ENCODE data around the gene ACP6.
A peak's percentile ranks its signal among the peaks of the same experiment; 100 is the strongest.
"Not testable (repeated sequence)": the region's sequence is repeated elsewhere in the genome, so short reads cannot be mapped to it uniquely, and the experiment has no call there.

The ACP6 gene

DNA sequence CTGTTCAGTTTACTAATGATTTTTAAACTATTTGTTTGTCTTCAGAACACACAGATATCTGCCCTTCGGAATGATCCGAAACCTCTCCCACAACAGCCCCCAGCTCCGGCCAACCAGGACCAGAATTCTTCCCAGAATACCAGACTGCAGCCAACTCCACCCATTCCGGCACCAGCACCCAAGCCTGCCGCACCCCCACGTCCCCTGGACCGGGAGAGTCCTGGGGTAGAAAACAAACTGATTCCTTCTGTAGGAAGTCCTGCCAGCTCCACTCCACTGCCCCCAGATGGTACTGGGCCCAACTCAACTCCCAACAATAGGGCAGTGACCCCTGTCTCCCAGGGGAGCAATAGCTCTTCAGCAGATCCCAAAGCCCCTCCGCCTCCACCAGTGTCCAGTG lies 51.6 kb downstream of the ACP6 start:
- DNase-seq: no peak

DNA sequence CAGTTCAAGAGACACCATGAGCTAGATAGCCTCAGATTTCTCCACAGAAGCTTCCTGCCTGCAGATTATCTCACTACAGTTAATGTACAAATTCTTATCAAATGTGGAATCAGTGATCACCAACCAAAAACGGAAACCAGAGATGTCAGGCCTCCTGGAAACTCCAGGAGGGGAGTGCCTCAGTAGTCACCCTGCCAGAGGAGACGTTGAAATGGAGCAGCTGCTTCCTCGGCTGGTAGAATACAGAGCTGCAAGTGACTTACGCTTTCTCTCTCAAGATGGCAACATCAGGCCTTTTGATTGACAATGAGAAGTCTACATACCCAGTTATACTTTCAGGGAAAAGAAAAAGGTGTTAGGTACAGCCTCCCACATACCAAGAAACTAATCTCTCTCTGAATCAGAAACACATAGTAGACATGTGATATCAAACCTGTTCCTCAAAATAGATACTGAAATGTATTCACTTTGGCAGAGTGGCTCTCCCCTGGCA lies 52.2 kb downstream of the ACP6 start:
- DNase-seq: peak; percentile 56

DNA sequence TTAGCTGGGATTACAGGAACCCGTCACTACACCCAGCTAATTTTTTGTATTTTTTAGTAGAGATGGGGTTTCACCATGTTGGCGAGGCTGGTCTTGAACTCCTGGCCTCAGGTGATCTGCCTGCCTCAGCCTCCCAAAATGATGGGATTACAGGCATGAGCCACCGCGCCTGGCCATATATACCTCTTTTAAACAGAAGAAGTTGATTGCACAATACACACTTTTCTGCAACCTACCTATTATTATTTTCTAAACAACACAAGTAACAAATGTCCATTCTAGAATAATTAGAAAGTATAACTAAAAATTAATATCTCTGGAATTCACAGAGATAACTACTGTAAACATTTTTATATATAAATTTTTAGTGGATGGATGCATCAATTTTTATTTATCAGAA lies 55.4 kb downstream of the ACP6 start:
- not testable (repeated sequence) for DNase-seq

DNA sequence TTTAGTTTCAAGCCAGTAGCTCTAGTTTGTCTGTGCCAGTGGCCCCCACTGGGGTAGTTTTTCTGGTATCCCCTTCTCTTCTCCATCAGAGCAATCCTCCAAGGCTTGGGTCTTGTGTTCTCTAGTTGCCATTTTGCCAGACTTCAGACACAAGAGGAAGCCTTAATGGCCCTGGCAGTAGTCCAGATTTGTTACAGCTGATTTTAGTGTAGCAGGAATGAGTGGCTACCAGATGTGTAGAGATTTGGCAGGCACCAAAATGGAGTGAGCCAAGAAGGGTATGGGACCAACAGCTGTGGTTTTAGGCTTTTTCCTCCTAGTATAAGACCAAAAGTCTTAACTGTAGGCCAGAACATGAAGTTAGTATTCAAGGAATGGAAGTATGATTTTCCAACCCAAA lies 56.8 kb downstream of the ACP6 start:
- no peak for DNase-seq

DNA sequence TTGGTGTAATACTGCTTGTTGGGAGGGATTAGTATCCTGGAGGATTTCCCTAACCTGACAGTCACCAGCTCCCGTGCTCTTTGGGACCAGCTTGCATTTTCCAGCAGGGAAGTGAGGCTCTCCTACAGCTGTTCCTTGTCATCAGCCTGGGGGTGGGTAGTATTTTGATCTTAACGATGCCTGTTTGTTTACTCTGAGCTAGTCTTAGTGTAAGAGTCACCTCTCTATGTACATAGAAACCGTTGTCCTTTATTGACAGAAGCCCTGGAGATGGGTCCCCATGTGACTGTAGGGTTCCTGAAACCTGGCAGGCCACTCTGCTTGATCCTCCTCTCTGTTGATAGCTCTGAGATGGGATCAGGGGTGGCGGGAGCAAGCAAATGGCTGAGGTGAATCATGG lies 58.0 kb downstream of the ACP6 start:
- DNase-seq: no peak

DNA sequence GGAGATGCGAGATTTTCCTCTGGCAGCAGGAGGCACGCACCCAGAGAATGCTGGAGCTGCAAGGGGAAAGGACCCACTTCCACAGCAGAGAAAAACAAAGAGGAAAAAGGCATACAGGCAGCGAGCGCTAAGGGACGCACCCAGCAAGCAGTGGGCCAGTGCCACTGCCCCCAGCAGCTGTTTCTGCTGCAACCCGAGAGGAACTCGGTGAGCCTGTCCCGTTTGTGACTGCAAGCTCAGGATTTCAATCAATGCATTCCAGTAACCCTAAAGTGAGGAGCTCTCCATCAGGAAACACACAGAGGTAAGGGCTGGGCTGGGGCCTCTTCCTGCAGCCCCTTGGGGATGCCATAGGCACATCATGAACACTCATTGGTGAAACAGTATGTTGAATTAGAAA lies 58.7 kb downstream of the ACP6 start:
- DNase-seq: no peak

DNA sequence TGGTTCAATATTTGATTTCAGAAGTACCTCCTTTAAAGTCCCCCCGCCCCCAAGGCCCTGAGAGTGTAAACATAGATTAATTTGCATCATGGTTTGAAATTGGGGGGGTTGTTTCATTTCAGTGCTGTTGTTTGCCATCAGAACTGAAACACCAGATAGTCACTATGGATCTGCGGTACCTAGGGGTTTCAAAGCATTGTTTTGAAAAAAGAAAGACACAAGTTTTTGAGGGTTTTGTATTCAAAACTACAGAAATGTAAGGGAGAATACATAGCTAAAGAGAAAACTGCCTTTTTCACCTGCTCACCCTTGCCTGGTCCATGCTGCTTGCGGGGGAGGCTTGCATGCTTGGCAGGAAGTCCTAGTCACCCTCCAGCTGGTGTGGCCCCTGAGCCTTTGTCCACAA lies 59.3 kb downstream of the ACP6 start:
- DNase-seq: no peak

DNA sequence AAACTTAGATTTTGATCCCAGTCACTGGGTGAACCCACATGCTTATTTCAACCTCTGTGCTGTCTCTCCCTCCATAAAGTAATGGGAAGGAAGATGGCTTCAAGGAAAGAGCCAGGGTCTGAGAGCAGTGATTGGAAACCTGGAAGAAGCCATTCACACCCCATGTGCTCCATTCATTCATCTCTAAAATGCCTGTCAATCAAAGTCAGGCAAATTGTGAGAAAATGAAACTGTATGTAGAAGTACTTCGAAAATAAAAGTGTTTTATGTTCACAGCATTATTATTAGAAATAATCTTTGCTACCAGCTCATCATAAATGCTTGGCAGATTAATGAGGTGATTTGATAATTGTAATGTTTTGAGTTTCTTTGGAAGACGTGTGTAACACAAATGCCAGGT lies 61.0 kb downstream of the ACP6 start:
- no peak for DNase-seq

DNA sequence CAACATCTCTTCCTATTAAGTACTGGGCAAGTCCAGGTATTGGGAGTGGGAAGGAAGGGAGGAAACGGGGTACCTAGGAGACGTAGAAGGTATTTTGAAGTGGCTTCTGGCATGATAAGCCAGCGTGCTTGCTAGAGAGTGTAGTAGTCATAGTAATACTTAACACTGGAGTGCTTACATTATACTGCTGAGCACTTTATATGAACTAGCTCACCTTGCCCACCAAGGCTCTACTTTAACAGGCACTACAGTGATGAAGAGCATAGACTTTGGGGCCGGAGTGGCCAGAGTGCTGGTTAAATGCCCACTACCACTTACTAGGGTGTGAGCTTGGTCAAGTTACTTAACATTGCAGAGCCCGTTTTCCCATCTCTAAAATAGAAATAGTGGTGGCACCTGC lies 61.7 kb downstream of the ACP6 start:
- no peak for DNase-seq

DNA sequence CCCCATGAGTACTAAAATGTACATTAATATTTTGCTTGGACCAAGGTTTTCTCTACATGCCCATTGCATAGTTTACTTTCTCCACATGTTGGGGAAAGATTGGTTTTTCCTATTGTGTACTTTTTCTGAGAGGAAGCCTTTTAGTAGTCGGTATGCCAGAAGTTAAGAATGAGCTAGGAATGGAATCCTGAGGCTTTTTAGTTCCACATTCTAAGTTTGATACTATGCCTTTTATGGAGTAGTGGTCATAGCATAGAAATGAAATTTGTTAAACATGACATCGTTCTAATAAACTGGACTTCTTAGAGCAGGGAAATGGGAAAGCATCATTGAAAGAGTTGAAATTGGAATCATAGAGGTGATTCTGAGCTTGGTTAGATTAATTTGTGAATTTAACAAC lies 64.7 kb downstream of the ACP6 start:
- DNase-seq: no peak

DNA sequence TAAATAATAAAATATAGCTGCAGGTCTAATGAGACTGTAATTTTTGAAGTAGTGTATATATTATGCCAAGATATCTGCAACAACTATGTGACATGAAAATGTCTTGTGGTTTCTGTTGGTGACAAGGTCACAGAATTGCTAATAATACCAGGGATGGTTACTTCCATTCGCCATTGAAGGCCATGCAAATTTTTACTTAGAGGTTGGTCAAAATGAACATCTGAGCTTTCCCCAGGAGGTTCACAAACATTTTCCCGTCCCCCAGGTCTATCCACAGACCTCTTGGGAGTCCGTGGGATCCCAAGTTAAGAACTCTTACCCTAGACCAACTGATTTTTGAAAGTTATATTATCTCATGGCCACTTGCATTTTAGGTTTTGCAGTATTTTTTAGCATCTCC lies 66.3 kb downstream of the ACP6 start:
- DNase-seq: no peak

DNA sequence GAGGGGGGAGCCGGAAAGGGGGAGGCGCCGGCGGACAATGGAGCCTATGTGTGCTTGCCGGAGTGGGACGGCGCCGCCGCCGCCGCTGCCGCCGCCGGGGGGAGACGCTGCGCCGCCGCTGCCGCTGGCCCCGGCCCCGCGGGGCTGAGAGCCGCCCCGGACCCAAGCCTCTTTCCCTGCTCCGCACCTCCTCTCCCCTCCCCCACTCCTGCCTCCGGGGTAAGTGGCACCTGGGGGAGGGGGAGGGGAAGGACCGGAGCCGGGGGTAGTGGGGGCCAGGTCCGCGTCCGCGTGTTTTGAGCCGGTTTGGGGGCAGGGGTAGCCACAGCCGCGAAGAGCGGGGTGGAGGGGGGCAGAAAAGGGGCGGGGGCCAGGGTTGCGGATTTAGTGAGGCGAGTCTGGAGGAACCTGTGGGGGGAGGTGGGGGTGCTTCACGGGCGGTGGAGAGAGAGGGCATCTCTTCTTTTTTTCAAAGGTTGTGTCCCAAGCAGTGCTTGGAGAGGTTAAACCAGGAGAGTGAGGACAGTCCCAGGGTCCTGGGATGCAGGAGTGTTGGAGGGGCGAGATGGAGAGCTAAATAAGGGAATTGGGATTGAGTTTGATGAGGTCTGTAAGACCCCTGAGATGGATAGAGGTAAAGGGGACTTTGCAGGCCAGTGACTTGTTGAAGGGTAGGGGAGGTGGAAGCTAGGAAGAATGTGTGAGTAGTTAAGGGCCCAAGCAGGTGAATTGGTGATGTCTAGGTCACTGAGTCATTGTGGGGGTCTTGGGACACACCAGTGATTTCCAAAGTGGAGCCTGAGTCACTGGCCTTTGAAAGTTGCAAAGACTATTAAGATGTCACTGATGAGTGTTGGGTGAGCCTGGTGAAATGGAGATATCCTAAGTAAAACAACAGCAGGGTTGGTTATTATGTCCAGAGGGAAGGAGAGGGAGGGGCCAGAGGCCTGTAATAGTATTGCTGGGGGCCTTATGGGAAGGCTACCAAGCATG lies 69.9 kb downstream of the ACP6 start:
- peak; percentile 43 for DNase-seq

DNA sequence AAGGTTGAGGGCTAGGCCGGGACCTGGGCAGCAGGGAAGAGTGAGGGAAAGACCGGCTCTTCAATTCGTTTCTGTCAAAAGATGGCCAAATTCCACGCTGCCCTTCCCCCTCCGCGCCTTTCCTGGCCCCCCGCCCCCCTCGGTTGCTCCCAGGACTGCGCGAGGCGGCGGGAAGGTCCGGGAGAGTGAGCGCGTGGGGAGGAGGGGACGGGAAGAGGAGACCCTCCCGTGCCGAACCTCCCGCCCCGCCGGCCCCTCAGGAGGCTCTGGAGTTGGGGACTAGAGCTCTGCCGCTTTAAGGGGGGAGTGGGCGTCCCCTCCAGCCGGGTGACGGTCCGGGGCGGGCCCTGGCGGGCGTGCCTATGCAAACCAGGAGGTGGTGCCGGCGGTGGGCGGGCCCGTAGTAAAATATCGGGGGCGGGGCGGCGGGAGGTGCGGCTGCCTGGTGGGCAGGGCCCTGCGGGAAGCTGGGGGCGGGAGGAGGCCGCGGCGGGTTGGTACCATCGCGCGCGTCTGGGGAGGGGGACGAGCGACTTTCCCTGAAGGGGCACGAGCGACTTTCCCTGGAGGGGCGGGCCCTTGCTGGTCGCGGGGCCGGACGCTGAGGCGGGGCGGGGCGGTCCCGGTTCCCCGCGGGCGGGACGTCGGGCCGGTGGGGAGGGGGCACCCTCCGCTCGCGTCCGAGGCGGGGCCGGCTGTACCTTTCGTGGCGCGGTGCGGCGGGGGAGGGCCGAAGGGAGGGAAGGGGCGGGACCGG lies 70.8 kb downstream of the ACP6 start:
- peak; percentile 97 for DNase-seq

DNA sequence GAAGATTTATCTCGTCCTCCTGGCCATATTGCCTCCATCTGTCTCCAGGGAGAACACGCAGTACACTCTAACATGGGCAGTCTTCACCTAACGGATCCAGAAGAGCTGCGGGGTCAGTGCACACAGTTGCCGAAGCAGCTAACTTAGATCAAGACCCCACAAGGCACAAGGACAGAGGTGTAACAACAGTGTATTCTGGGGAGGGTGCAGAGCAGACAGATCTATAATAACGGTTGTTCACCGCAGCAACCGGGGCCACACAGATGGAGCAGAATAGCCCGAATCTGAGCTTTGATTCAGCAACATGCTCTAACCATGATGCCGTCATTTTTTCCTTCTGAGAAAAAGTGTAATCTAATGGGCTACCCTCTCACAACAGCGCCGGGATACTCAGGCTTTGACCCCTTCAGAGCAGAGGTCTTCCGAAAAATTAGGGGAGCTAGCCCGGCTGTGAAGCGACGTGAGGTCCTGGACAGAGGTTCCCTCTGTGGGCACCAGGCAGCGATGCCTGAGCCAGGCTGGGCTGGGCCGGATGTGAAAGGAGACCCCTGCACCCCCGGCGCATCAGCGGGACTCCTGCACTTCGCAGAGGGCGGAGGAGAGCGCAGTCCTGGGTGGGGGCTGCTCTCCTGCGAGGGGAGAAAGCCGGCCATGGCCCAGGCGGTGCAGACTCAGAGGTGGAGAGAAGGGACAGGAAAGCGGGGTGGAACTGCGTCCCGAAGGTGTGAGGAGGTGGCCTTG lies 71.5 kb downstream of the ACP6 start:
- peak; percentile 29 for DNase-seq

DNA sequence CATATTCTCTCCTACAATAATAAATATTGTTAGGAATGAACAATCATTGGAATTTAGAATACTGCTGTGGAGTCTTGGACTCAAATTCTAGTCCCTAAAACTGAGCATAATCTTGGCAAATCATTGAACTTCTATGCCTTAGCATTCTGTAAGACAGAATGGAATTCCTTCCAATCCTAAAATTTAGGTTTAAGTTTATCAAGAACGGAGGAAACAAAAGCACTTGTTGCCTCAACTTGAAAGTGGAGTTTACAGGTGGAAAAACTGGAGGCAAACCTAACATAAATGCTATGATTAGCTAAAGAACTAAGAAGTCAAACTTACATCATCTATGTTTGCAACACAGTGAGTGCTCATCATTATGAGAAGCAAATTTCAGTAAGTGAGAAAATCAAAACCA lies 73.3 kb downstream of the ACP6 start:
- no peak for DNase-seq
